GM21390 (cell line): ENCODE results near the gene ZFP37.
A peak's percentile ranks its signal among the peaks of the same experiment; 100 is the strongest.
"Not testable (repeated sequence)": the region's sequence is repeated elsewhere in the genome, so short reads cannot be mapped to it uniquely, and the experiment has no call there.

Source experiments
- ATAC-seq: cut with Tn5 transposase; IDR thresholded peaks from one replicate; pipeline ENCODE4 v1.9.1; 2021; ENCODE audit not compliant: unreplicated experiment

The ZFP37 gene

DNA sequence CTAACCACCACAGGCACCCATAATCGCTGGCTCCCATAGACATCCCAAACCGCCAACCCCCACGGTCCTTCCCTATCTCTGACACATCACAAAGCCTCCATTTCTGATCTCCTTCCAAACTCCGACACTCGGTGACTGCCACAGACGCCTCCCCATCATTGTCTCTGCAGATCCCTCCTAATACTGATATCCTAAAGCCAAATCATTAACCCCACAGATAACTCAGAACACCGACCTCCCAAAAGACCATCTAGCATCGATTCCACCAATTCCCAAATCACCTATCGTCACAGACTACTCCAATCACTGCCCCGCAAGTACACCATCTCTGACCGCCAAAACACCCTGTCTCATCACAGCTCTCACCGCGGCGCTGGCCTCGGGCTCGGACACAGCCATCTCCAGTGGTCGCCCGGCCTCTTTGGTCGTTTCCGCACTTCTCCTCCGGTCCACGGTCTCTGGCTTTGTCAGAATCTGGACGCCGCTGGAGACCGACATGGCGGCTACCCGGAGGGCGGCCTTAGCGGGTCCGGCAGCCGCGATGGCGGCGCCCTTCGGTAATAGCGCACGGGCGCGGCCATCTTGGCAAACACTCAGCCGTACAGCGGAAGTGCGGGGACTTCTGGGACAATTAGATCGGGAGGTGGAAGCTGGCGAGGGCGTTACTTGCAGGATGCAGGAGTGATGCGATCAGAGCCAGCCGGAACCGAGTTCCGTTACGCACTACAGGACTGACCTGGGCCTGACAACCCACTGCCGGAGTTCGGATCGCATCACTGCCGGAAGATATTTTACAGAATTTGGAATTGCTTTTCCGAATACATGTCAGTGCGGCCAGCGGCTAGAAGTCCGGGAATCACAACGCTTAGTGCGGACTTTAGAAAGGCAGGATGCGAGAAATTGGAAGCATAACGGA lies at the start of gene ZFP37:
TSS of gene ZFP37 (minus strand) at position 534 of the 916 bp plus-strand sequence. CDS start at position 498, 36 bp downstream.
- peak; percentile 98 for ATAC-seq

- not testable (repeated sequence) for ATAC-seq
Measured at GRCh38 chr9:113105345-113105744, 48.8 kb upstream of the ZFP37 start.

- ATAC-seq: no peak
Measured at GRCh38 chr9:113095561-113095960, 39.0 kb upstream of the ZFP37 start.

DNA sequence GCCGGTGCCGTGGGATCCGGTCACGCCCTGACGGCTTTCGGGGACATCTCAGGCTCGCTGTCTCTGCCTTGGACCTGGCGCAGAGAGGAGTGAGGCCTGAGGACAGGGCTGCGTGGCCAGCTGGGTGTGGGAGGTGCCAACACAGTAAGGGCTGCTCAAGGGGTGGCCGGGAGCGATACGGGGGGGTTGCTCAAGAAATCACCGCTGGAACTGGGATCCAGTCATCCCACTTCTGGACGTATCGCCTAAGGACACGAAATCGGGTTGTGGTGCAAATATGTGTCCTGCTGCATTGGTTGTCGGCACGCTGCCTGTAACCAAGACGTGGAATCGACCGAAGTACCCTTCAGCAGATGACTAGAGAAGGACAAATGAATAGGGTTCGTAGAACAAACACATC lies 33.4 kb upstream of the ZFP37 start:
- ATAC-seq: not testable (repeated sequence)

- not testable (repeated sequence) for ATAC-seq
Measured at GRCh38 chr9:113089143-113089505, 32.6 kb upstream of the ZFP37 start.

DNA sequence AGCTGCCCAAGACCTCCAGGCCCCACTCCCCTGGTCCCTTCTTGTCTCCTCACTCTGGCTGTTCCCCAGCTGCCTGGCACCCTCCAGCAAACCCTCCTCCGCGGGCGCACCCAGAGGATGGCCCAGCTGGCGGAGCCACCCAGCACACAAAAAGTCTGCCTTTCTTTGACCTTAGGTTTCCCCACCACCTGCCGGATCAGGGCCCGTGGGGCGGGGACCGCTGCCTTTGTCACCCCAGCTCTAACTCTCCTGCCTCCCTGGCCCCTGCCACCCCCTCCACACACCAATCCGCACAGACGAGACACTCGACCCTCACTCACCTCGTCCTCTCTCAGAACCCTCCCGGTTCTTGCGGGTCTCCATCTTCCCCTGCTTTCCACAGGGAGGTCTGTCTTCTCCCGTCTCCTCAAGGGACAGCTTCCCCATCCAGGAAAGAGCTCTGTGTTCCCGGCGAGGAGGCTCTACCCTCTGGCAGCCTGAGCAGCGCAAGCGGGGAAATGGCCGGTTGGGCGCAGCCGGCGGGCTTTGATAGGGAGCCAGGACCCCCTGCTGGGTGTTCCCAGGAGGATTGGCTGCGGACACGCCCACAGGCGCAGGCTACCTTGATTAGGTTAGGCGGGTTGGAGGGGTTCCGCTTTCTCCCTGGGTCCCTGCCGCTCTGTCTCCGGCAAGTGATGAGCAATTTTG lies 32.1 kb upstream of the ZFP37 start:
- not testable (repeated sequence) for ATAC-seq

GRCh38 chr9:113062932-113063310 lies 6.4 kb upstream of the ZFP37 start:
- not testable (repeated sequence) for ATAC-seq

GRCh38 chr9:113062256-113062931 lies 5.9 kb upstream of the ZFP37 start:
- not testable (repeated sequence) for ATAC-seq

DNA sequence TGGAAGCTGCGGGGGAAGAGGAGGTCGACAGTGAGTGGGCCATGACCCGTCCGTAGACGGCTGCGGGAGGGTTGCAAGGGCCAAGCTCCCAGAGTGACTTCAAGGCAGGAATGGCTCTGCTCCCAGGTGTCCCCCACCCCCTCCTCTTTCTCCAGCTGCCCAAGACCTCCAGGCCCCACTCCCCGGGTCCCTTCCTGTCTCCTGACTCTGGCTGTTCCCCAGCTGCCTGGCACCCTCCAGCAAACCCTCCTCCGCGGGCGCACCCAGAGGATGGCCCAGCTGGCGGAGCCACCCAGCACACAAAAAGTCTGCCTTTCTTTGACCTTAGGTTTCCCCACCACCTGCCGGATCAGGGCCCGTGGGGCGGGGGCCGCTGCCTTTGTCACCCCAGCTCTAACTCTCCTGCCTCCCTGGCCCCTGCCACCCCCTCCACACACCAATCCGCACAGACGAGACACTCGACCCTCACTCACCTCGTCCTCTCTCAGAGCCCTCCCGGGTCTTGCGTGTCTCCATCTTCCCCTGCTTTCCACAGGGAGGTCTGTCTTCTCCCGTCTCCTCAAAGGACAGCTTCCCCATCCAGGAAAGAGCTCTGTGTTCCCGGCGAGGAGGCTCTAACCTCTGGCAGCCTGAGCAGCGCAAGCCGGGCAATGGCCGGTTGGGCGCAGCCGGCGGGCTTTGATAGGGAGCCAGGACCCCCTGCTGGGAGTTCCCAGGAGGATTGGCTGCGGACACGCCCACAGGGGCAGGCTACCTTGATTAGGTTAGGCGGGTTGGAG lies 4.7 kb upstream of the ZFP37 start:
- not testable (repeated sequence) for ATAC-seq

DNA sequence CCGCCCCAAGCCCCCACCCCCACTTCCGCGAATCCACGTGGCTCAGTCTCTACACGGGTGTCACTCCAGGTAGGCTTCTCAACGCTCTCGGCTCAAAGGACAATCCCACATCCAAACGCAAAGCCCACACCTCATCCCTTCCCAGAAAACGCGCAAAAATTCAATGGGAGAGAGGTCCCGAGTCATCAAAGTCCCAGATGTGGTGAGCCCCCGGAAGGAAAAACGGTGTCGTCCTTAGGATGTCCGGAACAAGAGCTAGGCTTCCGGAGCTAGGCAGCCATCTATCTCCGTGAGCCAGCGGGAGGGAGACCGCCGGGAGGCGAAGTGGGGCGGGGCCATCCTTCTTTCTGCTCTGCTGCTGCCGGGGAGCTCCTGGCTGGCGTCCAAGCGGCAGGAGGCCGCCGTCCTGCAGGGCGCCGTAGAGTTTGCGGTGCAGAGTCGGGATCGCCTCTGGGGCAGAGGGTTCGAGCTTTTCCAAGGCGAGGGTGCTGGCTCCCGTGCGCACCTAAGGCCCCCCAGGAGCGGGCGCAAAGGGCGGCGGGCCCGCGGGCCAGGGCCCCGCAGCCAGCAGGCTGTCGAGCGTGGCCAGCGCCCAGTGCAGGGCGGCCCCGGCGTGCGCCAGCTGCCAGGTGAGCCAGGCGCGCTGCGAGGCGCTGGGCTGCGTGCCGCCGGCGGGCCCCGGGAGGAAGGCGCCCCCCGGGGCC lies 3.2 kb upstream of the ZFP37 start:
- not testable (repeated sequence) for ATAC-seq

DNA sequence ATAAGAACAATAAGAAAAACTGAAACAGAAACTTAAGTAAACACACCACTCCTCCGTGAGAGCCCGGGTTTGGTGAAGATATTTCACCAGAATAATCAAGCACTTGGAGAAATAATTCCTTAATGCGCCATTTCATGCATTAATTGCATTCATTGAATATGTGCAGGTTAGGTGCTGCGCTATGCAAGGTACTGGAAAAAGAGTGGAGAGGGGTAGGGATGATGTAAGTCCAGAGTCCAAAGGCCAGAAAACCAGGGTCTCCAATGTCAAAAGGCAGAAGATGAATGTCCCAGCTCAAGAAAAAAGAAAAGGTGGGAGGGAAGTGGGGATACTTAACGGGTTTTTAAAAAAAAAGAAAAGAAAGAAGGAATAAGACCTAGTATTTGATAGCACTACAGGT lies 669 bp upstream of the ZFP37 start:
- ATAC-seq: no peak

GRCh38 chr9:113042884-113043657 lies 13.5 kb downstream of the ZFP37 start:
- no peak for ATAC-seq

DNA sequence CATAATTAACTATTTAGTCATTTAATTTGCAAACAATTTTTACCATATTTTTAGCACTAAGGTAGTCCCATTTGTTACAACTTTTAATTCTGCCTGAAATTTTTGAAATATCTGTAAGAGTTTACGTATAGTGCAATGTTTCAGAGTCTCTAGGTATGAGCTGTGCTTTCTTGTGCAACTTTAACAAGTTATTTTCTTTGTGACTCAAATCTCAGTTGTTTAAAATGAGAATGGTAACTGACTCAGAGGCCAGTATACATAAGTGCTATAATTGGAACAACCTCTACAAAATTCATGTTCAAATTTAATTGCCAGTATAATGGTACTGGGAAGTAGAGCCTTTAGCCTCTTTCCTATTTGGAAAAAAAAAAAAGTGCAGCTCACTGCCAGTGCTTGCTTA lies 30.3 kb downstream of the ZFP37 start:
- ATAC-seq: no peak

DNA sequence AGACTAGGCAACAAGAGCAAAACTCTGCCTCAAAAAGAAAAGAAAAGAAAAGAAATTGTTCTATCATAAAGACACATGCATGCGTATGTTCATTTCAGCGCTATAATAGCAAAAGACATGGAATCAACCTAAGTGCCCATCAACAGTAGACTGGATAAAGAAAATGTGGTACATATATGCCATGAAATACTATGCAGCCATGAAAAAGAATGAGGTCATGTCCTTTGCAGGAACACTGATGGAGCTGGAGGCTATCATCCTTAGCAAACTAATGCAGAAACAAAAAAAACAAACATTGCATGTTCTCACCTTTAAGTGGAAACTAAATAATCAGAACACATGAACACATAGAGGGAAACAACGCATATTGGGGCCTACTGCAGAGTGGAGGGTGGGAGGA lies 38.3 kb downstream of the ZFP37 start:
- no peak for ATAC-seq

- ATAC-seq: no peak
Measured at GRCh38 chr9:113012492-113012891, 44.0 kb downstream of the ZFP37 start.

DNA sequence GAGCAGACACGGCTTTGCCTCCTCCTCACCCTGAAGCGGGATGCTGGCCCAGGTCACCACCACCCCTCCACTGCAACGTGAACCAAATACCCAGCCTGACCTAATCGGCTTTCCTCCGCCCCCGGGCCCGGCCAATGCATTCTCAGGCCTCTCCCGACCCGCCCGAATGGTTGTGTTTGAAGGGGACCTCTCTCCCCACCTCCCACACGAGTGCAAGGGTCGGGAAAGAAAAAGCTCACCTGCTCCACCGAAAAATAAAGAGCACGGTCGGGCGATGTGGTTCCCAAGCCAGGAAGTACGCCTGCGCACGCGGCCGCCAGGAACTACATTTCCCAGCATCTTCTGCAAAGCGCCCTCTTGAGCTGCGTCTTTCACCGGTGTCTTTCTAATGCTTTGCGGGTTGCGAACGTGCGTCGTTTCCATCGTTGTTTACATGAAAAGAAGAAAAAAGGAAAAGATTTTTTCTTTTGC lies 44.6 kb downstream of the ZFP37 start, which contains the start of gene ZNF883:
TSS of gene ZNF883 (minus strand) at position 282 of the 471 bp plus-strand sequence.
- no peak for ATAC-seq

- no peak for ATAC-seq
Measured at GRCh38 chr9:113005777-113006176, 50.7 kb downstream of the ZFP37 start.

DNA sequence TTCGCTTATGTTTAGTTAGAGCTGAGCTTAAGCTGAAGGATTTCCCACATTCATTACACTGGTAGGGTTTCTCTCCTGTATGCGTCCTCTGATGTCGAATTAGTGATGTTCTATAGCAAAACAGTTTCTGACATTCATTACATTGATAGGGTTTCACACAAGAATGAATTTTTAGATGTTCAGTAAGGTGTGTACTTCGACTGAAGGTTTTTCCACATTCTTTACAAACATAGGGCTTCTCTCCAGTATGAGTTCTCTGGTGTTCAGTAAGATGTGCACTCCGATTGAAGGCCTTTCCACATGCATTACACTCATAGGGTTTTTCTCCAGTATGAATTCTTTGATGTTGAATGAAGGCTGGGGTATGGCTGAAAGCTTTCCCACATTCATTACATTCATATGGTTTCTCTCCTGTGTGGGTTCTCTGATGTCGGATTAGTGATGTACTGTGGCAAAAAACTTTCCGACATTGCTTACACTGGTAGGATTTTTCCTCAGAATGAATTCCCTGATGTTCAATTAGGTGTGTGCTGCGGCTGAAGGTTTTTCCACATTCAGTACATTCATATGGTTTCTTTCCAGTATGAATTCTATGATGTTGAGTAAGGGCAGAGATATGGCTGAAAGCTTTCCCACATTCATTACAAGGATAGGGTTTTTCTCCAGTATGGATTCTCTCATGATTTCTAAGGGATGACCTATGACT lies 59.1 kb downstream of the ZFP37 start:
- ATAC-seq: no peak
